Glutamatergic neuron (in vitro differentiated cells): ENCODE data around the gene C20orf96. TPM values are rescaled to one million over a fixed set of nuclear protein-coding genes. Genes with fewer than 3 reads are reported as not detected.

ENCODE experiments used
- DNase-seq: peaks from one replicate; pipeline ENCODE4 v3.0.0; 2022
- H3K27ac Mint-ChIP-seq: one replicate; pipeline ENCODE4 v1.8.0; 2020; ENCODE audit warnings: mild to moderate bottlenecking, mixed read lengths, inconsistent platforms; ENCODE audit not compliant: unreplicated experiment
- H3K27me3 Mint-ChIP-seq: one replicate; pipeline ENCODE4 v1.8.0; 2020; ENCODE audit warnings: mild to moderate bottlenecking, moderate library complexity, mixed read lengths, inconsistent platforms; ENCODE audit not compliant: unreplicated experiment
- H3K36me3 Mint-ChIP-seq: one replicate; pipeline ENCODE4 v1.8.0; 2020; ENCODE audit warnings: mild to moderate bottlenecking, mixed read lengths, inconsistent platforms; ENCODE audit not compliant: unreplicated experiment
- H3K4me1 Mint-ChIP-seq: one replicate; pipeline ENCODE4 v1.8.0; 2020; ENCODE audit warnings: mild to moderate bottlenecking, low read depth, mixed read lengths, inconsistent platforms; ENCODE audit not compliant: unreplicated experiment
- H3K4me3 Mint-ChIP-seq: one replicate; pipeline ENCODE4 v1.8.0; 2020; ENCODE audit warnings: mild to moderate bottlenecking, mixed read lengths, inconsistent platforms; ENCODE audit not compliant: unreplicated experiment
- H3K9me3 Mint-ChIP-seq: one replicate; pipeline ENCODE4 v1.8.0; 2020; ENCODE audit warnings: mild to moderate bottlenecking, moderate library complexity, mixed read lengths, inconsistent platforms; ENCODE audit not compliant: unreplicated experiment
- total RNA-seq: library from RNA; stranded (reverse); fragmentation: NEBNext Ultra II Directional; extraction: Animal tissue kit (Norgen Biotek cat#: 25700); gene quantifications from one replicate; pipeline ENCODE4 v1.2.1, GENCODE V29; 2021; ENCODE audit not compliant: unreplicated experiment
- TF ChIP-seq, protein P1 (sequence below): fragments of 200-600 bp; sonication (generic); IDR thresholded peaks from one replicate; pipeline ENCODE4 v1.5.0; 2021; ENCODE audit not compliant: partially characterized antibody, unreplicated experiment

The C20orf96 gene
- total RNA-seq, 1 donor from 2014 or later, result 61.1 TPM

DNA sequence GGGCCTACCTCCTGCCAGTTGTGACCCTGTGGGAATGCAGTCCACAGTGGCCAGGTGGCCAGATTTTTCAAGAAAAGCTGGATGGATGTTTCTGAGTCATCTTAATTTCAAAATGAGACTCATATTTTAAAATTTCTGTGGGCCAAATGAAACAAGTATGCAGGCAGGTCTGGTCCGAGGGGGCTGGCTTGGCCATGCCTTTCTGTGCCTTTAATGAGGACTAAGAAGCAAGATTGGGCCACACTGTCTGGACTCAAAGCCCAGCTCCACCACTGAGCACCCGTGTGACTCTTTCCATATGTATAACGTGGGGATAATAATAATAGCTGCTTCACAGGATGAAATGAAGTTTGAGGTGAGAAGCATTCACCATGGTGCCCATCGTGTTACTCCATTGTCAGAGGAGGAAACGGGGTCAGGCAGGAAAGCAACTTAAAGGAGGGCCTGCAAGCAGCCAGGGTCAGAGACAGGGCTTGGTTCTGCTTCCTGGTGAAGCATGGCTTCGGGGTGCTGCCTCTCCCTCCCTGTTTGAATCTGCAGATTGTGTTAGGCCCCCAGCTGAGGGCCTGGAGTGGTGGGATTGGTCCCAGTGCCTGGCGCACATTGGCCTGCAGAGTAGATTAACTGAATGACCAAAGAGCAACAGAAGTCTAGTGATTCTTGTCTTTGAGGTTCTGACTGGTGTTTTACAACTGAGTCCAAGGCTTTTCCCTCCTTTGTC lies 38.6 kb upstream of the C20orf96 start:
- peaks cover 22% of the 10 kb centered on the region for H3K9me3 Mint-ChIP-seq
- DNase-seq, result no peak
- no peaks in the 10 kb centered on the region for H3K36me3 Mint-ChIP-seq
- H3K27me3 Mint-ChIP-seq, result peaks cover 20% of the 10 kb centered on the region
- H3K27ac Mint-ChIP-seq, result peak overlapping the region; percentile 59
- peak overlapping the region; percentile 81 for H3K4me3 Mint-ChIP-seq
- H3K4me1 Mint-ChIP-seq, result peaks cover 17% of the 10 kb centered on the region
- TF ChIP-seq, protein P1, sequence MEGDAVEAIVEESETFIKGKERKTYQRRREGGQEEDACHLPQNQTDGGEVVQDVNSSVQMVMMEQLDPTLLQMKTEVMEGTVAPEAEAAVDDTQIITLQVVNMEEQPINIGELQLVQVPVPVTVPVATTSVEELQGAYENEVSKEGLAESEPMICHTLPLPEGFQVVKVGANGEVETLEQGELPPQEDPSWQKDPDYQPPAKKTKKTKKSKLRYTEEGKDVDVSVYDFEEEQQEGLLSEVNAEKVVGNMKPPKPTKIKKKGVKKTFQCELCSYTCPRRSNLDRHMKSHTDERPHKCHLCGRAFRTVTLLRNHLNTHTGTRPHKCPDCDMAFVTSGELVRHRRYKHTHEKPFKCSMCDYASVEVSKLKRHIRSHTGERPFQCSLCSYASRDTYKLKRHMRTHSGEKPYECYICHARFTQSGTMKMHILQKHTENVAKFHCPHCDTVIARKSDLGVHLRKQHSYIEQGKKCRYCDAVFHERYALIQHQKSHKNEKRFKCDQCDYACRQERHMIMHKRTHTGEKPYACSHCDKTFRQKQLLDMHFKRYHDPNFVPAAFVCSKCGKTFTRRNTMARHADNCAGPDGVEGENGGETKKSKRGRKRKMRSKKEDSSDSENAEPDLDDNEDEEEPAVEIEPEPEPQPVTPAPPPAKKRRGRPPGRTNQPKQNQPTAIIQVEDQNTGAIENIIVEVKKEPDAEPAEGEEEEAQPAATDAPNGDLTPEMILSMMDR, result no peak

DNA sequence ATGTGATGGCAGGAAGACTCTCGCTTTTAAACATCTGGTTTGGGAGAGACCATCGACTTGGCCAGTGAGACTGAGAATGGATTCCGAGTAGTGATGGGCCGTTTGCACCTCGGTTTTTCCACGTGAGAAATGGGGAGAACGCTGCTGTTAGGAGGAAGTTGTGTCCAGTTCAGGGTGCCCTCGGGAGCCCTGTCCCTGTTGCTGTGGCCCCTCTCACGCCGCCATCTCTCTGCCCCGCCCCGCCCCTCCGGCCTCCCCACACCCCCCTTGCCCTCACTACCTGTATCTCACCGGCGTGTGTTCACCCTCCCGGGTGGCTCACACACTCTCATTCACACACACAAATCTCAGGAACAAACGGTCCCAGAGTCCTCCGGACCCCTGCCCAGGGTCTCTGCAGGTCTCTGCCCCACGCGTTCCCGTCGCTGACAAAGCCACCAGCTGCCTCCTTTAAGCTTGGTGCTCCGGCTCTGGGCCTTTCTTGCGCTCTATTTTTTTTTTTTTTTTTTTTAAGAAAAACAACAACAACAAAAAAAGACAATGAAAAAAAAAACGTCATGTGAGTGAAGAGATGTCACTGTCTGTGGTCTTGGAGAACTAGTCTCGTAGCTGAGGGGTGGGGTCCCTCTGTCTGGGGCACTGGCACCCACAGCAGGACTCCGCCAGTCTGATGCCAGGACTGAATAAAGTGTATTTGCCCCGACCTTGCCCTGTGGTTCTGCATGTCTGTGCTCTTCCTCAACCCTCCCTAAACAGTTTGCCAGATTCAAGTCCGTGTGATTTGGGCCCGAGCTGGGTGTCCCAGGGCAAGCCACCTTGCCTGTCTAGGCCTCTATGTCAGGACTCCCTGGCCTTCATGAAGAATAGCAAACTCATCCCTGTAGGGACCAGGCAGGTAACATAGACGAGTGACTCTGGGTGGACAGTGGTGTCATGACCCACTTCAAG lies 37.8 kb upstream of the C20orf96 start:
- Mint-ChIP-seq H3K27ac (peak overlapping the region; percentile 79), H3K4me3 (peak overlapping the region; percentile 81), H3K36me3 (no peaks in the 10 kb centered on the region), H3K9me3 (peaks cover 25% of the 10 kb centered on the region), H3K4me1 (peaks cover 20% of the 10 kb centered on the region), H3K27me3 (peaks cover 20% of the 10 kb centered on the region)
- no peak for DNase-seq
- TF ChIP-seq, protein P1, result no peak

DNA sequence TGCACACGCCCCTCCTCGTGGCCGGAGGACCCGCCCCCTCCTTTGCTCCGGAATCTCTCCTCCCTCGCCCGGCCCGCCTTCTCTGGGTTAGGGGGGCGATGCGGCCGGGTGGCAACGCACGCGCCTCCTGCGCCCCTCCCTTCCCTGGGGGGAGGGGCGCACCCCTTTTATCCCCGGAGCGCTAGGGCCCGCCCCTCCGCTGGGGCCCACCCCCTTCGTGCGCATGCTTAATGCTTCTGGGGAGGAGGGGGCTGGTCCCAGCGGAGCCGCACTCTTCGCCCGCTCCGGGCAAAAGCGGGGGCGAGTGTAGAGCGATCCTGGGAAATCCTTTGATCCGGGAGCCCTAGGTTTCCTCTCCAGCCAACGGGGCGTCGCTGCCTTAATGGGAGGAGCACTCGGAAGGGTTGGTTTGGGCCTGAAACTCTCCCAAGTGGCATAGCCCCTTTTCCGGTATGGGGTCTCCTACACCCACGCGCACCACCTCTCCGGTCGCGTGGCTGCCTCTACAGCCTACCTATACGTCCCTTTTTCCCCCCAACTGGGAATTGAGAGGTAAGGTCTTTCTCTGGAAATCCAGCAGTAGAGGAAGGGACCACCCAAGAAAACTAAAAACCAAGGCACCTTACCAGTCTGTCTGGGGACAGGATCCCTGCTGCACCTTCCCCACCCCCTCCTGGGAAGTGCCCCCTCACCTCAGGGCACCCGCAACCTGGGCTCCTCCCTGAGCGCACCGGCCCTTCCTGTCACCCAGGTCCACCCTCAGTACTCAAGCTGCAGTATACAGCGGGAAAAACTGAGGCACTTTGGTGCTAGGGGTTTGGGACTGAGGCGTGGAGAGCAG lies 36.9 kb upstream of the C20orf96 start:
- Mint-ChIP-seq H3K4me1 (peaks cover 20% of the 10 kb centered on the region), H3K36me3 (no peaks in the 10 kb centered on the region), H3K27ac (peak overlapping the region; percentile 79), H3K27me3 (peaks cover 18% of the 10 kb centered on the region), H3K4me3 (peak overlapping the region; percentile 81), H3K9me3 (peaks cover 27% of the 10 kb centered on the region)
- TF ChIP-seq, protein P1, result no peak
- peak; percentile 88 for DNase-seq

DNA sequence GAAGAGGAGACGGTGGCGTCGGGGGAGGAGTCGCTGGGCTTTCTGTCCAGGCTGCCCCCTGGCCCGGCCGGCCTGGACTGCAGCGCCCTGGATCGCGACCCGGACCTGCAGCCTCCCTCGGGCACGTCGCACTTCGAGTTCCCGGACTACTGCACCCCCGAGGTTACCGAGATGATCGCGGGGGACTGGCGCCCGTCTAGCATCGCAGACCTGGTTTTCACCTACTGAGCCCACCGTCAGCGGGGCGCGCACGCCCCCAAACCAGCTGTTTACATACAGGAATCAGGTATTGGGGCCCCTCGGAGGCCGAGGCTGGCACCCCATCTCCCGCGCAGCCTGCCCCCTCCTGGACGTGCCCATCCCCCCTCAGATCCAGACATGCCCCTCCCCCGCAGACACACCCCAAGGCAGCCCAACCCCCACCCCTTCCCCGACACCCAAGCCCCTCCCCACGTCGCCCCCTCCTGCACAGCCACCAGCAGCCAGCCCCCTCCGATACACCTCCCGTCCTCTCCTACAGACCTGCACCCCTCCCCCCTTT lies 36.2 kb upstream of the C20orf96 start:
- H3K27me3 Mint-ChIP-seq, result peaks cover 18% of the 10 kb centered on the region
- peak overlapping the region; percentile 77 for H3K4me3 Mint-ChIP-seq
- no peaks in the 10 kb centered on the region for H3K36me3 Mint-ChIP-seq
- TF ChIP-seq, protein P1, result no peak
- DNase-seq, result peak; percentile 63
- H3K9me3 Mint-ChIP-seq, result peaks cover 29% of the 10 kb centered on the region
- peaks cover 20% of the 10 kb centered on the region for H3K4me1 Mint-ChIP-seq
- H3K27ac Mint-ChIP-seq, result peak overlapping the region; percentile 22
